GF-D8 (cell line): ENCODE results near the gene FCN2.

Source experiments
- DNase-seq: peaks from one replicate; lab custom pipeline; 2025; lab: John Stamatoyannopoulos, UW

FCN2 gene

DNA sequence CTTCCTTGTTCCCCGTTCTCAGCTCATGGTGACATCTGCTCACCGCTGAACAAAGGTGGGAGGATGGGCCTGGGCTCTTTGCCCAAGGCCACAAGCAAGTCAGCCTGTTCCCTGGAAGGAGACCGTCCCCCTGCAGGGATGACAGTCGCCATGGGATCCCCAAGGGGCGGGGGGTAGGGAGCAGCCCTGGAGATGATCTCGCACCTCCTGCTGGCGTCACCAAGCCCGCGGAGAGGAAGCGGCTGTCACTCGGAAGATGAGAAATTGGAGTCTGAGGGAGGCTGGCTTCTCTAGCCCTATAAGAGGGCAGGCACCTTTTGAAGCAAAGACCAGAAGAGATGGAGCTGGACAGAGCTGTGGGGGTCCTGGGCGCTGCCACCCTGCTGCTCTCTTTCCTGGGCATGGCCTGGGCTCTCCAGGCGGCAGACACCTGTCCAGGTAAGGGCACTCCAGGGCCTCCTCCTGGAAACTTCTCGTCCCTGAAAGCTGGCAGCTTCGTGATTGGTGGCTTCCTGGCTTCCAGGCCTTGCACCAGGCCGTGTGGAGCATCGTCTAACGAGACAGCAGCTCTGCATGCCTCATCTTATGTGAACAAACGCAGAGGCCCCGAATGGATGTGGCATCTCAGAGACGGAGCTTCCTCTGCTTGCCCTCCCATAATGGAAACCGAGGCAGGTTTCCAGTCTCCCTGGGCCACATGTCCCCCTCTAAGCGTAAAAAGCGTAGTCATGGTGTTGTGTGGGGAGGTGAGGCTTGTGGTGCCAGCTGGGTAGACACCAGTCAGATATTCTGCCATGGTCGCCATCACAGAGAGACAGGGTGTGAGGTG lies at the start of gene FCN2:
Gene FCN2, plus strand, starts transcription at position 327 of the 829 bp plus-strand sequence. Its CDS starts 12 bp downstream, at position 339.
- DNase-seq, result no peak

GRCh38 chr9:134830926-134831720 lies 49.5 kb upstream of the FCN2 start:
- DNase-seq, result no peak

DNA sequence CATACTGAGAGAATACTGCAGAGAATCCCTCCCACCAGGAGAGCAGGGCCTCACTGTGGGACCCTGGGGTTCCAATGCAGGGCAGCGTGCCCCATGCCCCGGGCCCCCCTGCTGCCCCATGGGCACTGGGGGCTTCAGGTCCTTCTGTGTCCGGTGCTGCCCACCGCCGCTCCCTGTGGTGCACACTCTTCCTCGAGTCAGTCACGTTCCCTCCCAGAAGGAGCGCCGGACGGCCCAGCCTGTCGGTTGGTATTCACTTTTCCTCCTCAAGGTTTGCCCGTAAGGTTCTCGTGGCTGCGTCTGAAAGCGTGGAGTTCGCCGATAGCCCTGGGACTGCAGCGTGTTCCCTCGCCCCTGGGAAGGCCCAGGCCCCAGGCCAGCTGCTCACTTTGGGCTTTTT lies 48.1 kb upstream of the FCN2 start:
- DNase-seq, result no peak

GRCh38 chr9:134833294-134833880 lies 47.2 kb upstream of the FCN2 start:
- DNase-seq, result no peak

DNA sequence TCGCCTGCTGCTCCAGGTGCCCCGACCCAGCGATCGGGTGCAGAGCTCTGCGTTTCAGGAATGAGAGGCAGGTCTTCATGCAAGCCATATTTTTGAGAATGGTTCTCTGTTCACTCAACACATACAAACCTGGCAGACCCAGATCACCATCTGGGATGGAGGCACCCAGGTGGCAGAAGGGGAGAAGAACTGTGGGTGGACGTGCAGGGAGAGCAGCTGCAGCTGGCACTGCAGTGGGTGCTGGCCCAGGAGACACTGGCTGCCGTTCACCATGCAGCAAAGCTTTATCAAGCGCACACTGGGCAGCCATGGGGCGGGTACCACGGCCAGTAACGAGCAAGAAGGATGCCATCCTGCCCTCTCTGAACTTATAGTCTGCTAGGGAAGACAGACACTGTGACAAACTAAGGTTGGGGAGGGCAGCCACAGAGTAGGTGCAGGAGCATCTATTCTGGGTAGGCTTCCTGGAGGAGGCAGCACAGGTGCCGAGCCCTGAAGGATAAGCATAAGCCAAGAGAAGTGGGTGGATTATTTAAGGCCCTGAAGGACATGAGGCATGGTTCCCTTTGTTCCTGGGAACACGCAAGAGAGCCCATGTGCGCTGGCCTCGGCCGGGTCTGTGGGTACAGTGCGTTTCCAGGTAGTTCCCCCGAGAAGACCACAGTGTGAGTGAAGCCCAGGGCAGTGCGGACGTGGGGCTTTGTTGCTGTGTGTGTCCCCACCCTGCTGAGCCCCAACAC lies 46.2 kb upstream of the FCN2 start:
- DNase-seq, result no peak

DNA sequence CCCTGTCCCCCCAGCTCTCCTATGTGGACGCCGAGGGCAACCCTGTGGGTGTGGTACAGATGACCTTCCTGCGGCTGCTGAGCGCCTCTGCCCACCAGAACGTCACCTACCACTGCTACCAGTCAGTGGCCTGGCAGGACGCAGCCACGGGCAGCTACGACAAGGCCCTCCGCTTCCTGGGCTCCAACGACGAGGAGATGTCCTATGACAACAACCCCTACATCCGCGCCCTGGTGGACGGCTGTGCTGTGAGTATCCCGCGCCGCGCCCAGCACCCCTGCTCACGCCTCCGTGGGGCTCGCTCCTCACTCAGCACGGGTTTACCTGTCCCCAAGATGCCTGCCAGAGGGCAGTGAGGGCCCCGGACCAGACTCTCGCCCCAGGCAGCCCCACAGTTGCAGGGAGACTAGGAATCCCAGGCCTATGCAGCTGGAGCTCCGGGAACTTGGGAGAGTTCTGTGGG lies 45.6 kb upstream of the FCN2 start:
- DNase-seq, result no peak

DNA sequence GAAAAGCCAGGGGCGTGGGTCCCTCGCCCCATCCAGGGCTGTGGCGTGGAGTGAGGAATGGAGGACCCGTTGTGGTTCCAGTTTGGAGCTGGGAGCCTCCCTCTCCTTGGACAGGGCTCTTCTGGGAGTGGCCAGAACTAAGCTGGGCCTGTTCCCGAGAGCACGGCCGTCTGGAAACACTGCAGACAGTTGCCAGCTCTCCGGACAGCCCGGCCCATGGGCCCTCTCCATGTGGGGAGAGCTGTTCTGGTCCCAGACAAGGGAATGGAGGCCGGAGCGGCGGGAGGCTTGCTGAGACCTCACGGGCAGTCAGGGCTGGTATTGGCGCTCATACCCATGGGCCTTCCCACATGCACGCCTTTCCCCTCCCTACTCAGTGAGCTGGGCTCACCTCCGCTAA lies 45.2 kb upstream of the FCN2 start:
- no peak for DNase-seq

DNA sequence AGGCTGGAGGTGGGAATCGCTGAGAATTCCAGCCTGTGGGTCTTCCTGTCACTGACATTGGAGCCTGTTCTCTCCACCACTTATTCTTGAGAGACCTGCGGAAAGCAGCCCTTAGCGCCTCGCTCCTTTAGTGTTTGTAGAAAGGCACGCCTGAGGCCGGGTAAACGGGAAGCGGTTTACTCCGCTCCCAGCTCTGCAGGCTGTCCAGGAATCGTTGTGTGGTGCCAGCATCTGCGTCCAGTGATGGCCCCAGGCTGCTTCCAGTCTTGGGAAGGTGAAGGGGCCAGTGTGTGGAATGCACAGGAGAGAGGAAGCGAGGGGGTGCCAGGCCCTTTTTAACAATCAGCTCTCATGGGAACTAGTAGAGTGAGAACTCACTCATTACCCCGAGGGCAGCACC lies 44.6 kb upstream of the FCN2 start:
- no peak for DNase-seq

DNA sequence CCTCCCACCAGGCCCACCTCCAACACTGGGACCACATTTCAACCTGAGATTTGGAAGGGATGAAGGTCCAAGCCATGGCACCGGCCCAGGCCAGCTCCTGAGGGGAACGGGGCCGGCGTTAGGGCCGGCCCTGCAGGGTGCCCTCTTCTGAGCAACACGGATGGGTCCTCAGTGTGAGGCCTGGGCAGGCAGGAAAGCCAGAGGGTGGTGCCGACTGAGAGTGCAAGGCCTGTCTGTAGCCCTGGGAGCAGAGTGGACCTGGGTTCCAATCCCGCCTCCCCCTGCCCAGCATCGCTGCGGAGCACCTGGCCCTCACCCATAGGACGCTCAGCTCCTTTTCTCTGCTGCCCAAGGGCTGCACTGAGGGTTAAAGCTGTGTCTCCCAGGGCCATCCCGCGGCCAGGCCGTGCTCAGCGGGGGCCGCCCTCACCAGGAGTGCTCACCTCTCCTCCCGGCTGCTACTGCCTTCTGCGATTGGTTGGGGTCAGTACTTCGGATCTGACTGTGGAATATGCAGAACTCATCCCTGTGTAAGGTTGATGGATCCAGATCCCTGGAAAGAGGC lies 44.1 kb upstream of the FCN2 start:
- no peak for DNase-seq

DNA sequence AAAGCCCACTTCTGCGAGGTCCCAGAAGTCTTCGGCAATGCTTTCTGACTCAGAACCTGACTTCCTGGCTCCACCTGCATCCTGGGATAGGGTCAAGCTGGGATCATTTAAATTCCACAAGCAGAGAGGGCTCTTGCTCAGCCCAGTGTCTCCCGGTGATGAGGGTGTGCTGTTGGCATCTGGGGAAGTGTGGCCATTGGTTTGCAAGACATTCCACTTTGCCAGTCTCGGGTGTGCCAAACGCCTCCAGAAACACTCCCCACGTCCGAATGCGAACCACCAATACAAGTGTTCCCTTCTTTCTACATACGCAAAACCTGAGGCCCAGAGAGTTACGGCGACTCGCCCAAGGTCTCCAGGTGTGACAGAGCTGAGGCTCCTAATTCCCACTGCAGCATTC lies 43.1 kb upstream of the FCN2 start:
- DNase-seq, result no peak

DNA sequence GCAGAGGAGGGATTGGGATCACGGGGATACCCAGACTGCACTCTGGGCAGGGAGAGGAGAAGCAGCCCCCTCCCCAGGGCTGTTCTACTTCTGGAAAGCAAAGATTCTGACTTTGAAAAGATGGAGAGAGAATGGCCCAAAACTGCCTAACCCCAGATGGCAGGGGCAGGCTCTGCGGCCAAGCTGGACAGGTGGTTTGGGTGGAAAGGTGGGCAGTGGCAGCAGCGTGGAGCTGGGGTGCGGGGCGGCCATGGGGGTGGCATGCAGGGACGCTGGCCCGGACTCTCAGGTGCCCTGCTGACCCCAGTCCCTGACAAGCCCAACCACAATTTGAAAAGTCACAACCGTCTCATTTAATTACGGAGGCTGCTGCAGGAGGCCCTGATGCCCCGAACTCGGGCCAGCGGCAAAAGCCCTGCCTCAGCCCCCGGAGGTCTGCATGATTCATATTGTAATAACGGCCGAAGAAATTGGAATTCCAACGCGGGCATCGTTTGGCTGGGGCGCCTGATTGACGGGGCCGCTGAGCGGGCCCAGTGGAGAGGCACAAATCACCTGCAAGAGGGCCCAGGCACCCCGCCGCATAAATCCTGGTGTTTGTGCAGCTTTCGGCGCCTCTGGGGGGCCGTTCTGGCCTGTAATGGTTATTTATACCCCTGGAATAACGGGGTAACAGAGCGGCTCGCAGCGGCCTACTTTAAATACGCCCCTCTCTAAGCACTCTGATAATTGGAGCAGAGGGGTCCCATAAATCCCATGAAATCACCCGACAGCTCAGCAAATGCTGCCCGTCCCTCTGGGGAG lies 41.8 kb upstream of the FCN2 start:
- DNase-seq, result no peak

DNA sequence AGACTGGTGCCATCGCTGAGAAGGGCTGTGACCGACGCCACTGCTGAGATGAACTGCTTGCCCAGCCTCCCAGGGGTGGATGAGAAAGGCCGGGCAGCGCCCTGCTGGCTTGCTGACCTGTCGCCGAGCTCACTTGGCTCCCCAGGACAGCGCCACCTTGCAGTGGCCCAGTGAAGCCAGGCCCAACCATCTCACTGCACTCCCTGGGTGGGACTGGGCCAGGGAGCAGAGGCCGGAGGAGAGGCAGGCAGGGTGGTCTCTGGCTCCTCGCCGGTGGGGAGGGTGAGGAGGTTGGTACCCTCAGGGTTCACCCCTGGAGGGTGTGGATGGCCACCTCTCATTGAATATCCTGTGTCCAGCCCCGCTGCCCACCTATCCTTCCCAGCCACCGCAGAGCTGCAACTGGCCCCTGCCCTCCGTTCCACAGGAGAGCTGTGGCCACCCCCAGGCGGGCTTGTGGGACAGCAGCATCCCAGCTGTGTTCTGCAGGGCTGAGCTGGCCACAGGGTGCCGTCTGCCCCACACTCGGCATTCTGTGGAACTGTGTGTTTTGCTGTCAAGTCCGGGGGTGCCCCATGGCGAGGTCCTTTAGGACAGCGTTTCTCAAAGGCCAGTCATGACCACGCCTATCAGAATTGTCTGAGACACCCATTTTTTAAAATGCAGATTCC lies 41.0 kb upstream of the FCN2 start:
- DNase-seq, result no peak

DNA sequence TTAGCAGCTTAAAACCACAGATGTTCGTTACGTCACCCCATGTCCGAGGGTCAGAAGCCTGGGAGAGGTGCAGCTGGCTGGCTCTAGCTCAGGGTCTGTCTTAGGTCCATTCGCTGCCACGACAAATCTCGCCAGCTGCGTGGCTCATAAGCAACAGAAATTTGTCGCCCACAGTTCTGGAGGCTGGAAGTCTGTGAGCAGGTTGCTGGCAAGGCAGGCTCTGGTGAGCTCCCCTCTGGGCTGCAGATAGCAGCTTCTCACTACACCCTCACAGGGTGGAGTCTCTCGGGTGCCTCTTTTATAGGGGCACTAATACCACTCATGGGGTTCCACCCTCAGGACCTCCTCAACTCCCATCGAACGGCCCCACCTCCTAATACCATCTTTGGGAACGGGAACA lies 40.1 kb upstream of the FCN2 start:
- no peak for DNase-seq

GRCh38 chr9:134841180-134841904 lies 39.3 kb upstream of the FCN2 start:
- DNase-seq, result no peak

GRCh38 chr9:134842321-134842720 lies 38.3 kb upstream of the FCN2 start:
- DNase-seq, result no peak

DNA sequence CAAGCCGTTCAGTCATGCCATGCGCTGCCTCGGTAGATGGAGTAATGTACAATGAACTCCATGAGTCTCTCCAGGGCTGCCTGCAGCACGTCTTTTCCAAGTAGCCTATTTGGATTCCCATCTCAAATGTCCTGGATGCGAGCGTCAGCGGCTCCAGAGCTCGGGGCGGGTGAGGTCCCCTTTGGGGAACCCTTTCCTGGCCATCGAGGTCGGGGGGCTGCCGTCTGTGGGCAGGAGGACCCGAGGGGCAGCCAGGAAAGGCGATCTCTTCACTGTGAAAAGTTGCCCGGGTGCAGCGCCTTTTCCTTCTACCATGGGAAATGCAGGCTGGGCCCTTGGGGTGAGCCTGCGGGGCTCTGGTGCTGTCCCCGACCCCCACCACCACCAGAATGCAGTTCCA lies 36.9 kb upstream of the FCN2 start:
- no peak for DNase-seq

DNA sequence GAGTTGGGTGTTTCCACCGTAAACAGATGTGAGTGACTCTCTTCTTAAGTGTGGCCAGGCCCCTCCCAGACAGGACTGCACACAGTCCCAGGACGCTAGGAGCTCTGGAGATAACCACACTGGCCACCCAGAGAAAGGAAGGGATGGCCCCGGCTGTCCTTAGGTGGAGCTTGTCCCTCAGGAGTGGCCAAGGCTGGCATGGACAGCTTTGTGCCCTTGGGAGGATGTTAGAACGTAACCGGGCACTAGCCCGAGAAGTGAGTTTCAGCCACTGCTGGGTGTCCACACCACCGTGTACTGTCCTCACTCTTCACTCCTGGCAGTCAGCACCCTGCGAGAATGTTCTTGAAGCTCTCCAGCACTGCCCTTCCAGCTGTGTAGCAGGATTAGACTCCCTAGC lies 35.8 kb upstream of the FCN2 start:
- DNase-seq, result no peak

DNA sequence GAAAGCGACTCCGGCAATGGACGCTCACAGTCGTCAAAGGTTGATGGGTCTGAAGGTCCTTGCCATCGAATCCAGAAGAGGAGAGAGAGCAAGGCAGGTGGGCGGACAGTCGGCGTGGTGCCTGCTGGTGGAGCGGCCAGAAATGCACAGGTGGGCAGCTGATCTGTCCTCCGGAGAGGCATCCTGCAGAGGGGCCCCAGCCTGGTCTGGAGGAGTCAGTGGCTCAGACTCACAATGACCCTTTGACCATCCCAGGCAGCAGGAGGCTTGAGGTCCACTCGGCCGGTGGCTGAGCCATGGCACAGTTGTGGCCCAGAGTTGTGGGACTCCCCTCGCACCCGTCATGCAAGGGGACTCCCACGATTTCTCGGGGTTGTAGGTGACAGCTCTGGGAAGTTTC lies 34.4 kb upstream of the FCN2 start:
- no peak for DNase-seq

DNA sequence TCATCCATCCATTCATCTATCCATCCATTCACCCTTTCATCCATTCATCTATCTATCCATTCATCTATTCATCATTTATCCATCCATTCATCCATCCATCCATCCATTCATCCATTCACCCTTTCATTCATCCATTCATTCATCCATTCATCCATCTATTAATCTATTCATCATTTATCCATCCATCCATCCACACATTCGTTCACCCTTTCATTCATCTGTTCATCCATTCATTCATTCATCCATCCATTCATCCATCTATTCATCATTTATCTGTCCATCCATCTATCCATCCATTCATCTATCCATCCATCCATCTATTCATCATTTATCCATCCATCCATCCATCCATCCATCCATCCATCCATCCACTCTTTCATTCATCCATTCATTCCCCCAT lies 33.9 kb upstream of the FCN2 start:
- DNase-seq, result no peak

DNA sequence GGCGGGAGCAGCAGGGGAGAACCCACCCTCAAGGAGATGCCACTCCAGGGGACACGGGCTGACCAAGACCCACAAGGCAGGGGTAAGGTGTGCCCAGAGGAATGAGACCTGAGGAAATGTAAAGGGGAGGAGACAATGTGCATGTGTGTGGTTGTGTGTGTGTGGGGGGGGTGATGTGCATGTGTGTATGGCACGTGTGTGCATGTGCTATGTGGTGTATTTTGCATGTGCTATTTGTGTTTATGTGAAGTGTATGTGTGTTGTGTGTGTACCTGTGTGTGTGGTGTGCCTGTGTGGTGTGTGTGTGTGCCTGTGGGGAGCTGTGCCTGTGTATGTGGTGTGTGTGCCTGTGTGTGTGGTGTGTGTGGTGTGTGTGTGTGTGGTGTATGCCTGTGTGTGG lies 33.5 kb upstream of the FCN2 start:
- DNase-seq, result no peak
